IMR-90 (cell line): ENCODE data around the gene DGKZ.

ENCODE experiments used
- BHLHE40 ChIP-seq: fragments of 150-350 bp; IDR thresholded peaks from 2 replicates; pipeline ENCODE4 v1.6.1; 2016; ENCODE audit warnings: mild to moderate bottlenecking, low read depth, low read length
- CTCF ChIP-seq: conservative IDR thresholded peaks from 2 replicates; pipeline ENCODE4 v1.5.1; 2012; ENCODE audit warnings: mild to moderate bottlenecking, low read depth, low read length, improper control_type of control experiment
- POLR2A ChIP-seq: IDR thresholded peaks from 2 replicates; pipeline ENCODE4 v1.6.1; 2012; ENCODE audit warnings: mild to moderate bottlenecking, low read depth, low read length
- RAD21 ChIP-seq: IDR thresholded peaks from 2 replicates; pipeline ENCODE4 v1.6.1; 2012; ENCODE audit warnings: low read length, improper control_type of control experiment
- RCOR1 ChIP-seq: IDR thresholded peaks from 2 replicates; pipeline ENCODE4 v1.6.1; 2012; ENCODE audit warnings: mild to moderate bottlenecking, low read length, improper control_type of control experiment; ENCODE audit not compliant: insufficient replicate concordance
- SMC3 ChIP-seq: fragments of 150-350 bp; IDR thresholded peaks from 2 replicates; pipeline ENCODE4 v1.6.1; 2016; ENCODE audit warnings: low read depth, mild to moderate bottlenecking, antibody characterized with exemption, low read length, moderate library complexity
- USF2 ChIP-seq: fragments of 150-350 bp; IDR thresholded peaks from 2 replicates; pipeline ENCODE4 v1.6.1; 2017; ENCODE audit warnings: mild to moderate bottlenecking, antibody characterized with exemption, low read length, low read depth
- TF ChIP-seq, protein P1 (sequence below): fragments of 150-350 bp; IDR thresholded peaks from 2 replicates; pipeline ENCODE4 v1.6.1; 2016; ENCODE audit warnings: low read depth, mild to moderate bottlenecking, low read length, moderate library complexity, borderline replicate concordance

DNA sequence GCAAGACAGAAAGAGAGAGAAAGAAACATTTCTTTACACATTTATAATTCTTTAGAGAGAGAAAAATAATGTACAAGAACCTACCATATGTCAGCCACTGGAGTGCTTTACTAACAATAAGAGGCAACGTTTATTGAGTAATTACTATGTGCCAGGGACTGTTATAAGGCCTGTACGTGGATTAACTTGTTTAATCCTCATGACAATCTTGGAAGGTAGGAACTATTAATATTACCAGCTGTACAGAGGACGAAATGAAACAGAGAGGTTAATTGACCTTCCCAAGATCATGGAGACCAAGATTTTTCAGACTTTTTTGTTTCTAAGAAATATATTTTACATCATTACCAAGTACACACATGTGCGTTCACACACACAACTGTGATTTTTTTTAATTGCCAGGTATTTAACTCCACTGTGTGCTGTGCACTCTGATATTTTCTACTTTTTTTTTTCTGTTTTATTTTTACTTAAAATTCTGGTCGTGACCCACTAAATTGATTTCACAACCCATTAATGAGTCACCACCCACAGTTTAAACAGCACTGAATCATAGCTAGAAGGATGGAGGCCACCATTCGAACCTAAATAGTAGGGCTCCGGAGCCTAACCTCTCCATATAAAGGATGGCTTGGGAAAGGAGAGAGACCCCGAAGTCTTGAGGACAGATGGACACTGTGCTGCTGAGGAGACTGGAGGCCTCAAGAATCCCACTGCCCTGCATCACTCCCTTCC, 48.4 kb upstream of the DGKZ start:
- TF ChIP-seq RAD21 (no peak), CTCF (no peak), POLR2A (peak; percentile 41; the same call in 1 of the 2 replicates), SMC3 (no peak), BHLHE40 (peak; percentile 40; the same call in 1 of the 2 replicates), RCOR1 (no peak), USF2 (no peak)
- TF ChIP-seq, protein P1, sequence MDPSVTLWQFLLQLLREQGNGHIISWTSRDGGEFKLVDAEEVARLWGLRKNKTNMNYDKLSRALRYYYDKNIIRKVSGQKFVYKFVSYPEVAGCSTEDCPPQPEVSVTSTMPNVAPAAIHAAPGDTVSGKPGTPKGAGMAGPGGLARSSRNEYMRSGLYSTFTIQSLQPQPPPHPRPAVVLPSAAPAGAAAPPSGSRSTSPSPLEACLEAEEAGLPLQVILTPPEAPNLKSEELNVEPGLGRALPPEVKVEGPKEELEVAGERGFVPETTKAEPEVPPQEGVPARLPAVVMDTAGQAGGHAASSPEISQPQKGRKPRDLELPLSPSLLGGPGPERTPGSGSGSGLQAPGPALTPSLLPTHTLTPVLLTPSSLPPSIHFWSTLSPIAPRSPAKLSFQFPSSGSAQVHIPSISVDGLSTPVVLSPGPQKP = no peak
